GM12891 (cell line): Measurements from ENCODE around the gene INSIG1.

Source experiments
- PAX5 ChIP-seq: IDR thresholded peaks from 2 replicates; pipeline ENCODE4 v1.6.1; 2011; ENCODE audit warnings: low read length, moderate library complexity, mild to moderate bottlenecking; ENCODE audit not compliant: insufficient read depth, severe bottlenecking
- POLR2A ChIP-seq: IDR thresholded peaks from 2 replicates; pipeline ENCODE4 v1.6.1; 2011; ENCODE audit warnings: low read depth, low read length, control low read depth
- POLR2AphosphoS5 ChIP-seq: IDR thresholded peaks from 2 replicates; pipeline ENCODE4 v1.6.1; 2011; ENCODE audit warnings: low read depth, low read length, control low read depth
- POU2F2 ChIP-seq: IDR thresholded peaks from 2 replicates; pipeline ENCODE4 v1.6.1; 2011; ENCODE audit warnings: low read depth, mild to moderate bottlenecking, control low read depth, low read length, moderate library complexity
- SPI1 ChIP-seq: IDR thresholded peaks from 2 replicates; pipeline ENCODE4 v1.6.1; 2011; ENCODE audit warnings: low read depth, low read length, control low read depth
- TAF1 ChIP-seq: IDR thresholded peaks from 2 replicates; pipeline ENCODE4 v1.6.1; 2011; ENCODE audit warnings: low read depth, low read length, control low read depth

GRCh38 chr7:155326385-155326784 is 28.7 kb downstream of the INSIG1 start:
- TF ChIP-seq POLR2AphosphoS5 = no peak
- no peak for TF ChIP-seq POLR2A
- no peak for TF ChIP-seq TAF1
- no peak for TF ChIP-seq PAX5
- TF ChIP-seq POU2F2 = no peak
- TF ChIP-seq SPI1 = no peak
